Activated CD8-positive, alpha-beta T cell treated with anti-CD3 and anti-CD28 coated beads for 36 hours (primary cell): ENCODE data around the gene STAG3. TPM values are rescaled to one million over a fixed set of nuclear protein-coding genes. Genes with fewer than 3 reads are reported as not detected.
"Not testable (repeated sequence)": the region's sequence is repeated elsewhere in the genome, so short reads cannot be mapped to it uniquely, and the experiment has no call there.

Source experiments
- ATAC-seq: fragments of 200-7000 bp; cut with Tn5 transposase; one replicate; pipeline ENCODE4 v1.10.0; 2021; ENCODE audit warnings: mild to moderate bottlenecking, moderate library complexity
- CTCF ChIA-PET: fragments of 350-600 bp; sonication (Branson Sonifier 250); formaldehyde crosslinking; loops from one replicate; lab custom pipeline; 2021; ENCODE audit warnings: antibody characterized with exemption; lab: Charles Lee
- POLR2A ChIA-PET: fragments of 350-600 bp; sonication (Branson Sonifier 250); formaldehyde crosslinking; loops from one replicate; lab custom pipeline; 2021; ENCODE audit warnings: antibody characterized with exemption; lab: Charles Lee
- DNase-seq: peaks from one replicate; pipeline ENCODE4 v3.0.0-alpha.2; 2020
- H3K27ac Mint-ChIP-seq: one replicate; pipeline ENCODE4 v1.8.0; 2021; ENCODE audit warnings: mild to moderate bottlenecking, mixed read lengths
- H3K27me3 Mint-ChIP-seq: one replicate; pipeline ENCODE4 v1.8.0; 2021; ENCODE audit warnings: mixed read lengths
- H3K36me3 Mint-ChIP-seq: one replicate; pipeline ENCODE4 v1.8.0; 2021; ENCODE audit warnings: low read depth, mixed read lengths
- H3K4me1 Mint-ChIP-seq: one replicate; pipeline ENCODE4 v1.8.0; 2021; ENCODE audit warnings: low read depth, mixed read lengths
- H3K4me3 Mint-ChIP-seq: one replicate; pipeline ENCODE4 v1.8.0; 2021; ENCODE audit warnings: mild to moderate bottlenecking, moderate library complexity, mixed read lengths
- H3K9me3 Mint-ChIP-seq: one replicate; pipeline ENCODE4 v1.8.0; 2021; ENCODE audit warnings: mixed read lengths
- CTCF ChIP-seq: fragments of 200-600 bp; IDR thresholded peaks from one replicate; pipeline ENCODE4 v1.8.0; 2022; ENCODE audit warnings: antibody characterized with exemption, mild to moderate bottlenecking
- intact Hi-C: fragments of 100-400 bp; cut with micrococcal nuclease; formaldehyde crosslinking; loops from one replicate; pipeline ENCODE4 v1.10.0; 2022
- total RNA-seq, 2 experiments: library from RNA; stranded (reverse); gene quantifications; one replicate each; pipeline ENCODE4 v1.2.3, GENCODE V29; 2021

The STAG3 gene
- total RNA-seq, 2 experiments from 2014 or later: 13.2 to 15.8 TPM

GRCh38 chr7:100192969-100193368 is 15.3 kb downstream of the STAG3 start:
- Mint-ChIP-seq H3K4me1 (peaks cover 35% of the 10 kb centered on the region), H3K36me3 (no peaks in the 10 kb centered on the region), H3K27ac (no peak overlapping the region), H3K4me3 (no peak overlapping the region), H3K27me3 (no peaks in the 10 kb centered on the region), H3K9me3 (no peaks in the 10 kb centered on the region)
- no peak for DNase-seq
- no peak for TF ChIP-seq CTCF
- ChIA-PET POLR2A (interaction anchor here (1.1 to 1.7 kb wide), 4 partner anchors 10 to 43 kb away, joined by 3 to 11 read pairs (median 4); no protein-coding TSS in a partner anchor), CTCF (interaction anchor here (0.6 to 5.4 kb wide), 6 partner anchors 9 to 64 kb away, joined by 3 to 34 read pairs (median 5); partner anchors contain the start of gene GAL3ST4)
- intact Hi-C loops: no loop called here
- ATAC-seq: no peak

DNA sequence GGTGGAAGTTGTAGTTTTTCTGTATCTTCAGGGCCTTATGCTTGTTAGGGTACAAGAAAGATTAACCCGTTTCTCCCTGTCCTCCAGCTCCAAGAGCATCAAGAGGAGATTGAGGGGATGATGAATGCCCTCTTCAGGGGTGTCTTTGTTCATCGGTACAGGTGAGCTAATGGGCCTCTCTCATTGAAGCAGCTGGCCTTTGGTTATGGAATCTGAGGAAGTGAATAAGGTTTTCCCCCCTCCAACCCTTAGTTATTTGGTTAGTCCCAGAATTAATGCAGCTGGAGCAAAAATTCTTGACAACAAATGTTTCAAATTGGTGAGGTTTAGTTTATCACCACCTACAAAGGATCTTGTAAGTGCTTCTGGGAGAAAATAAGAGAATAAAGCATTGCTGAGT is 17.5 kb downstream of the STAG3 start:
- Mint-ChIP-seq H3K27me3 (no peaks in the 10 kb centered on the region), H3K27ac (no peak overlapping the region), H3K4me1 (peaks cover 31% of the 10 kb centered on the region), H3K36me3 (no peaks in the 10 kb centered on the region), H3K4me3 (no peak overlapping the region), H3K9me3 (no peaks in the 10 kb centered on the region)
- ATAC-seq (no peak), DNase-seq (no peak)
- intact Hi-C loops: no loop called here
- TF ChIP-seq CTCF: no peak
- ChIA-PET CTCF (interaction anchor here (1.5 to 5.4 kb wide), 4 partner anchors 10 to 212 kb away, joined by 4 to 34 read pairs (median 9); no protein-coding TSS in a partner anchor), POLR2A (interaction anchor here (1.0 kb wide), 1 partner anchor 234 kb away, joined by 3 read pairs; the partner anchor contains the start of gene ZCWPW1)

GRCh38 chr7:100195901-100196322 is 18.2 kb downstream of the STAG3 start:
- H3K27me3 Mint-ChIP-seq, intact Hi-C loops, H3K9me3 Mint-ChIP-seq, H3K27ac Mint-ChIP-seq, H3K4me3 Mint-ChIP-seq, ATAC-seq, DNase-seq, H3K36me3 Mint-ChIP-seq: not testable (repeated sequence)
- H3K4me1 Mint-ChIP-seq: peaks cover 29% of the 10 kb centered on the region
- ChIA-PET POLR2A (interaction anchor here (1.3 kb wide), 1 partner anchor 15 kb away, joined by 6 read pairs; no protein-coding TSS in a partner anchor), CTCF (interaction anchor here (0.6 to 5.4 kb wide), 5 partner anchors 14 to 212 kb away, joined by 3 to 34 read pairs (median 5); no protein-coding TSS in a partner anchor)

DNA sequence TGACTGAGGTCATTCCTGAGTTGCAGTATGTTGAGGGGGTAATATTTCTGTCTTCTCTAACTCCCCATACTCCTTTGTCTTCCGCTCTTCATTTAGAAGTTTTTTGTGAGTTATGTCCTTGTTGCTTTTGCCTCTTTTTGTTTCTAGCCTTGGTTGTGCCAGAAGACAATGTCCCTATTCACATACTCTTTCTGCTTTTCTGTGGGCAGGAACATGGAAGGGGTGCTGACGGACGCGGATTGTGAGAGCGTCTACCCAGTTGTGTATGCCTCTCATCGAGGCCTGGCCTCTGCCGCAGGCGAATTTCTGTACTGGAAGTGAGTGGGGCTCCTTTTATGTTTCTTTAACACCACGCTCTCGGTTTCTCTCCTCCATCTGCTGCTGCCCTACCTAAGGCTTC is 20.5 kb downstream of the STAG3 start:
- POLR2A ChIA-PET: no interaction called here
- no peak overlapping the region for H3K27ac Mint-ChIP-seq
- CTCF ChIA-PET: interaction anchor here (2.2 kb wide), 1 partner anchor 65 kb away, joined by 8 read pairs; no protein-coding TSS in a partner anchor
- peaks cover 13% of the 10 kb centered on the region for H3K4me1 Mint-ChIP-seq
- H3K9me3 Mint-ChIP-seq: no peaks in the 10 kb centered on the region
- DNase-seq (no peak), ATAC-seq (no peak)
- no peaks in the 10 kb centered on the region for H3K27me3 Mint-ChIP-seq
- H3K4me3 Mint-ChIP-seq: no peak overlapping the region
- H3K36me3 Mint-ChIP-seq: no peaks in the 10 kb centered on the region
- intact Hi-C loops: no loop called here
- no peak for TF ChIP-seq CTCF

GRCh38 chr7:100200693-100201092 is 23.0 kb downstream of the STAG3 start:
- Mint-ChIP-seq H3K4me1 (peaks cover 10% of the 10 kb centered on the region), H3K4me3 (no peak overlapping the region)
- CTCF ChIA-PET: interaction anchor here (1.3 to 4.8 kb wide), 2 partner anchors 12 to 68 kb away, joined by 5 to 33 read pairs; no protein-coding TSS in a partner anchor

More at GRCh38 chr7:100200693-100201092, 23.0 kb downstream of the STAG3 start:
- no peak for DNase-seq
- no peaks in the 10 kb centered on the region for H3K9me3 Mint-ChIP-seq
- POLR2A ChIA-PET: interaction anchor here (0.6 kb wide), 1 partner anchor 31 kb away, joined by 3 read pairs; no protein-coding TSS in a partner anchor
- H3K27me3 Mint-ChIP-seq: no peaks in the 10 kb centered on the region
- ATAC-seq: no peak
- H3K36me3 Mint-ChIP-seq: no peaks in the 10 kb centered on the region
- intact Hi-C loops: no loop called here
- no peak overlapping the region for H3K27ac Mint-ChIP-seq
- TF ChIP-seq CTCF: no peak
